Large intestine (tissue), 3 donors: Measurements from ENCODE around the gene AKAP13. TPM values are rescaled to one million over a fixed set of nuclear protein-coding genes. Genes with fewer than 3 reads are reported as not detected.
"Not testable (repeated sequence)": the region's sequence is repeated elsewhere in the genome, so short reads cannot be mapped to it uniquely, and the experiment has no call there.

Experiments
- DNase-seq, 2 donors: peaks; one replicate each; pipeline versions ENCODE4 v3.0.0 to v3.0.0-alpha.2; 2013
- H3K27ac ChIP-seq: one replicate; pipeline ENCODE4 v1.5.1; 2013; ENCODE audit warnings: low read length
- H3K27me3 ChIP-seq: 2 replicates; pipeline ENCODE4 v1.6.1; 2013; ENCODE audit warnings: low read length; ENCODE audit not compliant: control insufficient read depth, insufficient read depth
- H3K36me3 ChIP-seq: 2 replicates; pipeline ENCODE4 v1.6.1; 2013; ENCODE audit warnings: low read length; ENCODE audit not compliant: control insufficient read depth, insufficient read depth
- H3K4me1 ChIP-seq: one replicate; pipeline ENCODE4 v1.6.1; 2013; ENCODE audit warnings: low read length; ENCODE audit not compliant: control insufficient read depth, insufficient read depth
- H3K4me3 ChIP-seq: one replicate; pipeline ENCODE4 v1.5.1; 2013; ENCODE audit warnings: low read length
- H3K9me3 ChIP-seq: one replicate; pipeline ENCODE4 v1.6.1; 2013; ENCODE audit warnings: mild to moderate bottlenecking, low read depth, low read length, moderate library complexity; ENCODE audit not compliant: control insufficient read depth
- WGBS: methylation state at CpG from one replicate; pipeline ENCODE4 v1.1.5; 2013; ENCODE audit warnings: low lambda C conversion rate; ENCODE audit not compliant: insufficient coverage; 5-methylcytosine and 5-hydroxymethylcytosine counted together
- polyA plus RNA-seq: library from polyadenylated mRNA; unstranded; fragments of 120-200 nt; gene quantifications from one replicate; pipeline ENCODE4 v1.2.1, GENCODE V29; 2013

AKAP13 gene
- polyA plus RNA-seq, 1 donor = 68.9 TPM

DNA sequence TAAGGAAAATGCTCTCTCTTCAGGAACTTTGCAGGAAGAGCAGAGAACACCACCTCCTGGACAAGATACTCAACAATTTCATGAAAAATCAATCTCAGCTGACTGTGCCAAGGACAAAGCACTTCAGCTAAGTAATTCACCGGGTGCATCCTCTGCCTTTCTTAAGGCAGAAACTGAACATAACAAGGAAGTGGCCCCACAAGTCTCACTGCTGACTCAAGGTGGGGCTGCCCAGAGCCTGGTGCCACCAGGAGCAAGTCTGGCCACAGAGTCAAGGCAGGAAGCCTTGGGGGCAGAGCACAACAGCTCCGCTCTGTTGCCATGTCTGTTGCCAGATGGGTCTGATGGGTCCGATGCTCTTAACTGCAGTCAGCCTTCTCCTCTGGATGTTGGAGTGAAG is 200.5 kb downstream of the AKAP13 start:
- H3K27me3 ChIP-seq = no peaks in the 10 kb centered on the region
- peak in 1 of 2 donors; percentile 62 for DNase-seq
- peak overlapping the region; percentile 91 for H3K27ac ChIP-seq
- H3K36me3 ChIP-seq = peaks cover 21% of the 10 kb centered on the region
- no peaks in the 10 kb centered on the region for H3K9me3 ChIP-seq
- no CpG with 5 or more reads among the region's 3 CpGs for WGBS
- H3K4me3 ChIP-seq = peak overlapping the region; percentile 6
- H3K4me1 ChIP-seq = peaks cover 44% of the 10 kb centered on the region

DNA sequence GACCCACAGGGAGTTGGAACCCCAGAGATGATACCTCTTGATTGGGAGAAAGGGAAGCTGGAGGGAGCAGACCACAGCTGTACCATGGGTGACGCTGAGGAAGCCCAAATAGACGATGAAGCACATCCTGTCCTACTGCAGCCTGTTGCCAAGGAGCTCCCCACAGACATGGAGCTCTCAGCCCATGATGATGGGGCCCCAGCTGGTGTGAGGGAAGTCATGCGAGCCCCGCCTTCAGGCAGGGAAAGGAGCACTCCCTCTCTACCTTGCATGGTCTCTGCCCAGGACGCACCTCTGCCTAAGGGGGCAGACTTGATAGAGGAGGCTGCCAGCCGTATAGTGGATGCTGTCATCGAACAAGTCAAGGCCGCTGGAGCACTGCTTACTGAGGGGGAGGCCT is 201.1 kb downstream of the AKAP13 start:
- Histone ChIP-seq H3K4me3 (peak overlapping the region; percentile 35), H3K36me3 (peaks cover 21% of the 10 kb centered on the region), H3K27ac (peak overlapping the region; percentile 91), H3K9me3 (no peaks in the 10 kb centered on the region), H3K27me3 (no peaks in the 10 kb centered on the region), H3K4me1 (peaks cover 44% of the 10 kb centered on the region)
- DNase-seq = peak in 1 of 2 donors; percentile 47
- no CpG with 5 or more reads among the region's 8 CpGs for WGBS

DNA sequence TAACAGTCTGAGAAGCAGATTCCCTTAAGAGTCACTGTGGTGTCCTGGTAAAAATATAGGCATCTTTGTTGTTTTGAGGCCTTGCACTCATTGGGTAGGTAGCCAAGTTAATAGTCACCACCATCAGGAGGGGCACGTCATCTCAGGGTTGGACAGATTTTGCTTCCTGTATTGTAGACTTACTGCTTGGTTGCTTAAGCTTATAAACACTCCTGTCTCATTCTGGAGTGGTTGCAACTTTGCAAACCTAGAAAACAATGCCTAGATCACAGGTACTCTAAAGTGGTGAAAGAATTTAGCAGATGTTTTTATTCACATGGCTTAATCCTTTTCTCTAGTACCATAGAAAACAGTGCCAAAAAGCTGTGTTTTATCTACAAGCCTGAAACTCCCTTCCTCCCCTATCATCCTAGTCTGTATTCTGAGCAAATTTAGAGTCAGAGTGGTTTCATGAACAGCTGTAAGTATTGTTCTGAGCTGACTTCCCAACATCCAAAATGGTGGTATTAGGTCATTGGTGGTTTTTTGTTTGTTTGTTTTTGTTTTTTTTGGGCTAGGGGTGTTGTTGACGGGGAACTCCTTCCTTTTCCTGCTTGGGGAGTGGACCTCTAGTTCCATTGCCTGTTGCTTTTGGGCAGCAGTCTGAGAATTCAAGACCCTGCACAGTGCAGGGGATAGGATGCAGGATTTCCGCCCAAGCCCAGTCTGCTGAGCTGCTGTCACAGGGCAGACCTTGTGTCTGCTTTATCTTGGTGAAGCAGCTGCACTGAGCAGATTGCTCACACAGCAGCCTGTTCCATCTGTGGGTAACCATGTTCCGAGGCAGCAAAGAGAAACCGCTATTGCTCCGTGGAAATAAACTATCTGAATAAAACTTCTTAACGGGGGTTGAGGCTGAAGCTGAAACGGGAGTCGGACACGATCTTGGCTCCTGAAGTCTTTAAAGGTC is 202.0 kb downstream of the AKAP13 start:
- Histone ChIP-seq H3K27ac (peak overlapping the region; percentile 91), H3K27me3 (no peaks in the 10 kb centered on the region), H3K4me1 (peaks cover 44% of the 10 kb centered on the region), H3K4me3 (peak overlapping the region; percentile 35), H3K9me3 (no peaks in the 10 kb centered on the region), H3K36me3 (peaks cover 24% of the 10 kb centered on the region)
- WGBS = no CpG with 5 or more reads among the region's 10 CpGs
- DNase-seq = peak; percentile 63 to 77

DNA sequence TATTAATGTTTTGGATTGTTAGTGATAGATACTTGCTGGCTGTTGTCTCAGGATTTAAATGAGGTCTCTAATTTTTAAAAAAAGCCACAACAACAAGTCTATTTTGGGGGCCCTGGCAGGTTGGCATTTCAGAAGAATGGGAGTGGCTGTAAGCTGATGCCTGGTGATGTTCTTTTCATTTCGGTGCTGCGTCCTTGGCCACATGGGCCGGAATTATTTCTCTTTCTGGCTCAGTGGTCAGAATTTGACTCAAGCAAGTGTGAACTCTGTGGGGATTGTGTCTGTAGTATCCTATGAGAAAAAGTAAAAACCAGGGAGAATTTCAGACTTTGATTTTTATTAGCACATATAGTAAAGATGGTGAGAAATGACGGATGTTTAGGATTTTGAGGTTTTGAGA is 203.0 kb downstream of the AKAP13 start:
- H3K4me1 ChIP-seq = peaks cover 49% of the 10 kb centered on the region
- 90% methylated on average over 1 of the region's 4 CpGs for WGBS
- H3K27me3 ChIP-seq = no peaks in the 10 kb centered on the region
- H3K27ac ChIP-seq = peak overlapping the region; percentile 91
- DNase-seq = no peak
- no peak overlapping the region for H3K4me3 ChIP-seq
- H3K36me3 ChIP-seq = peaks cover 24% of the 10 kb centered on the region
- no peaks in the 10 kb centered on the region for H3K9me3 ChIP-seq

DNA sequence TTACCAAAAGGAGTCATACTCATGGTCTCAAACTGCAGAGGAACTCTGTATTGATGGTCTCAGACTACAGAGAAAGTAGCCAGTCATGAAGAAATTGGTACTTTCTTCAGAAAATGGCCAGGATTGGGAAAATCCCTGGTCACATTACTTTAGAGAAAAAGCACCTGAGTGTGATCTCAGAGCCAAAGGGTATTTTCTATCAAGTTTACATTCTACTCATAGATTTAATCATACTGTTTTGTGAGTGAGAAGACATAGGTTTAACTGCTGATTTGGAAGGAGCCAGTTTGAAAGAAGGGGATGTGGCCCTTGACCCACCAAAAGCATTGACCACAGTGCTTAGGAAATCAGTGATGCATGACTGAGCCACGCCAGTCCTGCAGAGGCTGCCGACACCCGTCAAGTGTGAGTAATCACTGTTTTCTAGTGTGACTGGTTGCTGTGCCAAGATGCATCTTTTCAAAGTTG is 203.6 kb downstream of the AKAP13 start:
- Histone ChIP-seq H3K4me3 (no peak overlapping the region), H3K27me3 (no peaks in the 10 kb centered on the region), H3K36me3 (peaks cover 24% of the 10 kb centered on the region), H3K4me1 (peaks cover 54% of the 10 kb centered on the region), H3K27ac (peak overlapping the region; percentile 91), H3K9me3 (no peaks in the 10 kb centered on the region)
- DNase-seq = peak in 1 of 2 donors; percentile 39
- no CpG with 5 or more reads among the region's 3 CpGs for WGBS

DNA sequence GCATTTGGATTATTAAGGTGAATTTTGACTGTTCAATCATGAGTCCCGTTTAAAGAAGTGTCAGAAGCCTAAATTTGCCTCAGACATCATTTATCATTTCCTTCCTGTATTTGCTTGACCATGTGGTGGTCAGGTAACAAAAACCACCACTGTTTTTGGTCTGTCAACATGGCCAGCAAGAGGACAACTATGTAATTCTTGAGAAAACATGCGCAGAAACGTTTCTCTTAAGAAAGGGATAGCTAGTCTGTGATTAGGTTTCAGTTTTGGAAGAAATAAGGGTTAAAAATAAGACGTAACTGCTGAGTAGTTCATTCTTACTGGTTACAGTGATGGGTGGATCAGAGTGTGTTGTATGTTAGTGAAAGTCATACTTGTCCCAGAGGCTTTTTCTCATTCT is 204.5 kb downstream of the AKAP13 start:
- Histone ChIP-seq H3K27me3 (no peaks in the 10 kb centered on the region), H3K36me3 (peaks cover 18% of the 10 kb centered on the region), H3K27ac (no peak overlapping the region), H3K9me3 (no peaks in the 10 kb centered on the region), H3K4me1 (peaks cover 55% of the 10 kb centered on the region), H3K4me3 (no peak overlapping the region)
- WGBS = 60% methylated on average over 2 of the region's 4 CpGs
- DNase-seq = no peak

DNA sequence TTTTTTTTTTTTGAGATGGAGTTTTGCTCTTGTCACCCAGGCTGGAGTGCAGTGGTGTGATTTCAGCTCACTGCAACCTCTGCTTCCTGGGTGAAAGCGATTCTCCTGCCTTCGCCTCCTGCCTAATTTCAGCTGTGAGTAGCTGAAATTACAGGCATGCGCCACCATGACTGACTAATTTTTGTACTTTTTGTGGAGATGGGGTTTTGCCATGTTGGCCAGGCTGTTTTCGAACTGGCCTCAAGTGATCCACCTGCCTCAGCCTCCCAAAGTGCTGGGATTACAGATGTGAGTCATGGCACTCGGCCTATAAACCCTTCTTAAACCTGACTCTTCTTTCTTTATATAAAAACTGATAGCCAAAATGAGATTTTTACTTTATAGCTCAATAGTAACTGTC is 205.8 kb downstream of the AKAP13 start:
- Histone ChIP-seq H3K36me3 (peaks cover 12% of the 10 kb centered on the region), H3K4me1 (peaks cover 50% of the 10 kb centered on the region)
- DNase-seq, H3K27me3 ChIP-seq, H3K9me3 ChIP-seq, H3K27ac ChIP-seq, H3K4me3 ChIP-seq: not testable (repeated sequence)
- no CpG with 5 or more reads among the region's 5 CpGs for WGBS

GRCh38 chr15:85587707-85588411 is 207.5 kb downstream of the AKAP13 start:
- Histone ChIP-seq H3K27me3 (no peaks in the 10 kb centered on the region), H3K27ac (peak overlapping the region; percentile 72), H3K36me3 (peaks cover 3% of the 10 kb centered on the region), H3K9me3 (no peaks in the 10 kb centered on the region), H3K4me1 (peaks cover 36% of the 10 kb centered on the region), H3K4me3 (no peak overlapping the region)
- DNase-seq = peak in 1 of 2 donors; percentile 47
- WGBS = no CpG with 5 or more reads among the region's 10 CpGs

GRCh38 chr15:85588677-85589076 is 208.3 kb downstream of the AKAP13 start:
- H3K27ac ChIP-seq = peak overlapping the region; percentile 72
- no peaks in the 10 kb centered on the region for H3K27me3 ChIP-seq
- H3K4me3 ChIP-seq = no peak overlapping the region
- peaks cover 3% of the 10 kb centered on the region for H3K36me3 ChIP-seq
- WGBS = no CpG with 5 or more reads among the region's 3 CpGs
- no peaks in the 10 kb centered on the region for H3K9me3 ChIP-seq
- H3K4me1 ChIP-seq = peaks cover 32% of the 10 kb centered on the region
- peak; percentile 58 to 81 for DNase-seq

DNA sequence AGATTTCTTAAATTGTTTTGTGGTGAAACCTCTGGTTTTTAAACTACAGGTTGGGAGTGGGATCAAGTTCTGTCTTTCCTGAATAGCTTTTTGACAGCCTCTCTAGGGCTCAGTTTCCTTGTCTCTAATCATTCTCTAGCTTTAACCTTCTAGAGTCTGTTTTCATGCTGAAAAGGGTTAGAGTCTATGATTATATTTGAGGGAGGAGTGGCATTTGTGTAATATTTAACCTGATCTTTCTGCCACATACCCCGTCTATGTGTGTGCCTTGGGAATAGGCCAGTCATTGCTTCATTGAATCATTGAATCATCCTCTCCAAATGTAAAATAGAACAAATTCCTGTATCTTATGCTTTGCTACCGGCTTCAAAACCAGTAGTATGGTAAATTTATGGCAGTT is 209.4 kb downstream of the AKAP13 start:
- Histone ChIP-seq H3K9me3 (no peaks in the 10 kb centered on the region), H3K27me3 (no peaks in the 10 kb centered on the region), H3K27ac (peak overlapping the region; percentile 72), H3K36me3 (peaks cover 3% of the 10 kb centered on the region), H3K4me3 (no peak overlapping the region), H3K4me1 (peaks cover 33% of the 10 kb centered on the region)
- DNase-seq = peak; percentile 60 to 83
- 40% methylated on average over 1 of the region's 2 CpGs for WGBS
